GM19043 (cell line): ENCODE data around the gene ZNF782.
A peak's percentile ranks its signal among the peaks of the same experiment; 100 is the strongest.
"Not testable (repeated sequence)": the region's sequence is repeated elsewhere in the genome, so short reads cannot be mapped to it uniquely, and the experiment has no call there.

Experiments used
- ATAC-seq: cut with Tn5 transposase; IDR thresholded peaks from one replicate; pipeline ENCODE4 v1.9.1; 2021; ENCODE audit warnings: low read depth; ENCODE audit not compliant: unreplicated experiment

Gene ZNF782

GRCh38 chr9:96854651-96855273 lies 448 bp upstream of the ZNF782 start:
- no peak for ATAC-seq

DNA sequence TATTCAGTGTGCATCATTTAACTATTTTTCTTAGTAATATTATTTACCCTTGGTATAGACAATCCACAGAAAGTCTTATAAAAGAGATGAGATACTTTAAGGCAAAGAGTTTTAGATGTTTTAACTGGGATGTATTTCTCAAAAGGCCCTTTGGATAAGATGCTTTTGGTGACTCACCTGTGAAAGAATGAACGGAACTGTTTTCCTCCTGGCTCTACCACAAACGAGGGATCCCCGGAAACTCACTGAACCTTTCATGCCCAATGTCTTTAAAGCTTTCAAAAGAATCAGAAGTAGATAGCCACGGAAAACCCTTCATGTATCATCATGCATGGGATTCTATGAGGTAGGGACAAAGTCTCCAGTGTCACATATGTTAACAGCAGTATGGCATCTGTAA lies 1.6 kb downstream of the ZNF782 start:
- no peak for ATAC-seq

GRCh38 chr9:96844040-96844439 lies 10.3 kb downstream of the ZNF782 start:
- no peak for ATAC-seq

GRCh38 chr9:96818533-96818932 lies 35.8 kb downstream of the ZNF782 start:
- no peak for ATAC-seq

- no peak for ATAC-seq
Measured at GRCh38 chr9:96817973-96818372, 36.3 kb downstream of the ZNF782 start.

DNA sequence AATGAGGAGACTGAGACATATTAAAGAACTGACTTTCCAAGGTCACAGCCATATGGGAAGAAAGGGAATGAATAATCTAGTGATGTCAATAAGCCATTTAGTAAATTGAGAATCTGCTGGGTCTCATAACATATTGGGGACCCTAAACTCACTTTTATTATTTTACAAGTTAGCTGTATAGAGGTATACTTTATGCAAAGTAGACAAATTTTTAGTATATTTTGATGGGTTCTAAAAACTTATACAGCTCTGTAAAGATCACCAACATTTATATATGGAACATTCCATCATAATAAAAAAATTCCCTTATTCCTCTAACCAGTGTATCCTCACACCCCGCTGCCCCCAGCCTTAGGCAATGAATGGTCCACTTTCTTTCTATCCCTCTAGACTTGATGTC lies 40.7 kb downstream of the ZNF782 start:
- no peak for ATAC-seq

DNA sequence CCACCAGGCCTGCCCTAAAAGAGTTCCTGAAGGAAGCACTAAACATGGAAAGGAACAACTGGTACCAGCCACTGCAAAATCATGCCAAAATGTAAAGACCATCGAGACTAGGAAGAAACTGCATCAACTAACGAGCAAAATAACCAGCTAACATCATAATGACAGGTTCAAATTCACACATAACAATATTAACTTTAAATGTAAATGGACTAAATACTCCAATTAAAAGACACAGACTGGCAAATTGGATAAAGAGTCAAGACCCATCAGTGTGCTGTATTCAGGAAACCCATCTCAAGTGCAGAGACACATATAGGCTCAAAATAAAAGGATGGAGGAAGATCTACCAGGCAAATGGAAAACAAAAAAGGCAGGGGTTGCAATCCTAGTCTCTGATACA lies 55.4 kb downstream of the ZNF782 start:
- not testable (repeated sequence) for ATAC-seq

- no peak for ATAC-seq
Measured at GRCh38 chr9:96784021-96784420, 70.3 kb downstream of the ZNF782 start.

DNA sequence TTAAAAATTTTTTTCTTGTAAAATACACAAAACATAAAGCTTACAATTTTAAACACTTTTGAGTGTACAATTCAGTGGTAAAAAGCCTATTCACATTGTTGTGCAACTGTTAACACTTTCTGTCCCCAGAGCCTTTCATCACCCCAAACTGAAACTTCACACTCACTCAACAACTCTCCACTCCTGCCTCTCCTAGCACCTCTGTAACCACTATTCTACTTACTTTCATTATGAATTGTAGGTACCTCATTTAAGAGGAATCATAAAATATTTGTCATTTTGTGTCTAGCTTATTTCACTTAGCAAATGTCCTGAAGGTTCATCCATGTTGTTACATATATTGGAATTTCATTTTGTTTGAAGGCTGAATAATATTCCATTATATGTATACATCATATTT lies 72.1 kb downstream of the ZNF782 start:
- ATAC-seq: no peak

DNA sequence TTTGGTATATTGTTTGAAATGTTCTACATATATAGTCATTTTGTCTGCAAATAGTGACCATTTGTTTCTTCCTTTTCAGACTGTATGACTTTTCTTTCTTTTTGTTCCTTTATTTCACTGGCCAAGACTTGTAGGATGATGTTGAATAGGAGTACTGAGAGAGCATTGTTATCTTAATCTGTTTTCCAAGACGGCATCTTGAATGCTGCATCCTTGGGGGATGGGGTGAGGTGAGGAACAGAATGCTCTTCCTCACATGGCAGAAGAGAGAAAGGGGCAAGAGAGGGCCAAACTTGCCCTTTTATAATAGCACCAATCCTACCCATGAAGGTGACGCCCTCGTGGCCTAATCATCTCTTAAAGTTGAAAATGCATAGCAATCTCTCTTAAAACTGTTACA lies 72.8 kb downstream of the ZNF782 start:
- ATAC-seq: no peak

DNA sequence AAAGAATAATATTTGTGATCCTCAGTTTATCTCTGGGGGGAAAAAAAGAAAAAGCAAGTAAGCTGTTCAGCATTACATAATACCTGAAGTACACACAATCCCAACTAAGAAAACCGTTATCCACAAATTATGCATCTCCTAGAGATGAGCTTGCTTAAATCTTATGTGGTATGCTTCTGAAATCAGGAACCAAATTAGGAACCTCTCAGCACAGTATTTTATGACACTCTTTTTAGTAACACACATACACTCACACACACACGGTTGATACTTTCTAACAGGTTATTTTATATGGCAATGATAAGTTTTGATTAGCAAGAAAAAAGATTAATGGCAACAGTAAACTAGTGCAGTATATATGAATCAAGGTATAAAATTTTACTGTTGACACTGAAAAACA lies 75.2 kb downstream of the ZNF782 start:
- no peak for ATAC-seq

- peak; percentile 43 for ATAC-seq
Measured at GRCh38 chr9:96777426-96777864, 76.9 kb downstream of the ZNF782 start.

GRCh38 chr9:96771124-96771523 lies 83.2 kb downstream of the ZNF782 start:
- no peak for ATAC-seq

- no peak for ATAC-seq
Measured at GRCh38 chr9:96769989-96770388, 84.3 kb downstream of the ZNF782 start.
